K562 (cell line): ENCODE data around the gene OPTN. TPM values are rescaled to one million over a fixed set of nuclear protein-coding genes. Genes with fewer than 3 reads are reported as not detected.
A peak's percentile ranks its signal among the peaks of the same experiment; 100 is the strongest.

ENCODE experiments used
- ATAC-seq: fragments of 200-7000 bp; cut with Tn5 transposase; 3 replicates; pipeline ENCODE4 v1.9.1; 2020; ENCODE audit warnings: moderate library complexity
- BruUV-seq: library from RNA; stranded (reverse); fragments of 400-500 nt; replicated peaks from 2 replicates; lab custom pipeline; 2021; lab: Mats Ljungman, UMichigan
- CTCF ChIA-PET: fragments of 300-600 bp; formaldehyde crosslinking; extraction: SDS; loops from one replicate; lab custom pipeline; 2021; ENCODE audit warnings: low intra/inter-chr PET ratio; lab: Yijun Ruan, JAX
- POLR2A ChIA-PET: fragments of 300-600, 350-650 bp; sonication (Branson Sonifier 250); formaldehyde crosslinking; extraction: SDS; loops from one replicate; lab custom pipeline; 2021; ENCODE audit warnings: antibody characterized with exemption, inconsistent platforms; lab: Yijun Ruan, JAX
- DNase-seq, 4 experiments: peaks; one replicate each; pipeline versions ENCODE4 v3.0.0 to v3.0.0-alpha.2; 2011 to 2018; ENCODE audit warnings: low spot score in 3 of 4, mixed read lengths in 3 of 4; ENCODE audit errors: extremely low read depth in 1 of 4
- FAIRE-seq: peaks from 2 replicates; lab custom pipeline; 2011; peaks lifted over from hg19 to GRCh38; lab: Jason Lieb, UNC
- H2AFZ ChIP-seq: 2 replicates; pipeline ENCODE4 v1.6.0; 2011; ENCODE audit warnings: low read depth, low read length, control low read depth, inconsistent platforms
- H3K27ac ChIP-seq: fragments of 200-600 bp; 3 replicates; pipeline ENCODE4 v1.8.0; 2011; ENCODE audit warnings: low read depth, mild to moderate bottlenecking, control low read depth, inconsistent platforms, low read length, moderate library complexity, mixed read lengths; ENCODE audit errors: extremely low read depth
- H3K27me3 ChIP-seq, 2 experiments: fragments of 300-600 bp in 1 of 2; 2 replicates in 1 of 2; 3 replicates in 1 of 2; pipeline versions ENCODE4 v1.6.0 to v1.8.0; 2011; ENCODE audit warnings: inconsistent platforms in 2 of 2, low read length in 2 of 2, mild to moderate bottlenecking in 1 of 2, mixed read lengths in 1 of 2, moderate library complexity in 1 of 2; ENCODE audit not compliant: control insufficient read depth in 2 of 2, insufficient read depth in 2 of 2
- H3K36me3 ChIP-seq: fragments of 300-600 bp; 3 replicates; pipeline ENCODE4 v1.8.0; 2011; ENCODE audit warnings: mild to moderate bottlenecking, low read length, inconsistent platforms; ENCODE audit not compliant: control insufficient read depth, insufficient read depth
- H3K4me1 ChIP-seq, 2 experiments: fragments of 200-600 bp in 1 of 2; replicated peaks in 1 of 2; 2 replicates in 1 of 2; 3 replicates in 1 of 2; pipeline versions ENCODE4 v1.5.1 to v1.8.0; 2011; ENCODE audit warnings: inconsistent platforms in 2 of 2, low read length in 2 of 2, mild to moderate bottlenecking in 1 of 2, mixed read lengths in 1 of 2, moderate library complexity in 1 of 2; ENCODE audit not compliant: control insufficient read depth in 2 of 2, insufficient read depth in 2 of 2
- H3K4me2 ChIP-seq: 2 replicates; pipeline ENCODE4 v1.6.1; 2011; ENCODE audit warnings: low read length, control low read depth, inconsistent platforms, mixed read lengths; ENCODE audit not compliant: insufficient read depth
- H3K4me3 ChIP-seq: fragments of 200-600 bp; sonication (generic), shearing (Covaris generic); 2 replicates; pipeline ENCODE4 v1.5.1; 2016; ENCODE audit warnings: control low read depth, inconsistent platforms
- H3K79me2 ChIP-seq: fragments of 200-600 bp; 3 replicates; pipeline ENCODE4 v1.8.0; 2011; ENCODE audit warnings: low read length, inconsistent platforms; ENCODE audit not compliant: control insufficient read depth, insufficient read depth
- H3K9ac ChIP-seq, 2 experiments: 2 replicates each; pipeline versions ENCODE4 v1.6.0 to v1.6.1; 2011; ENCODE audit warnings: low read depth in 2 of 2, low read length in 2 of 2, control low read depth in 1 of 2, inconsistent platforms in 1 of 2, mild to moderate bottlenecking in 1 of 2, mixed read lengths in 1 of 2; ENCODE audit not compliant: insufficient read depth in 1 of 2
- H3K9me1 ChIP-seq: one replicate; pipeline ENCODE4 v1.6.0; 2011; ENCODE audit warnings: inconsistent platforms, mild to moderate bottlenecking, low read length, moderate library complexity; ENCODE audit not compliant: control insufficient read depth, insufficient read depth
- H3K9me3 ChIP-seq: replicated peaks from 2 replicates; pipeline ENCODE4 v1.5.1; 2011; ENCODE audit warnings: low read depth, low read length, inconsistent platforms; ENCODE audit not compliant: control insufficient read depth, insufficient read depth
- H4K20me1 ChIP-seq: replicated peaks from 2 replicates; pipeline ENCODE4 v1.6.1; 2011; ENCODE audit warnings: low read length, inconsistent platforms, mixed read lengths; ENCODE audit not compliant: control insufficient read depth, insufficient read depth
- CC2D1A ChIP-seq: fragments of 450-650 bp; IDR thresholded peaks from 2 replicates; pipeline ENCODE4 v1.6.1; 2017; ENCODE audit warnings: mild to moderate bottlenecking
- CTCF ChIP-seq, 3 experiments: IDR thresholded peaks in 2 of 3; conservative IDR thresholded peaks in 1 of 3; 2 replicates each; pipeline ENCODE4 v1.5.1; 2011 to 2012; ENCODE audit warnings: low read length in 3 of 3, mild to moderate bottlenecking in 3 of 3, control low read depth in 2 of 3, improper control_type of control experiment in 1 of 3, inconsistent platforms in 1 of 3, low read depth in 1 of 3, mixed read lengths in 1 of 3, moderate library complexity in 1 of 3; ENCODE audit not compliant: insufficient read depth in 2 of 3
- CUX1 ChIP-seq: fragments of 200-800 bp; sonication (Bioruptor generic); IDR thresholded peaks from 2 replicates; pipeline ENCODE4 v1.6.1; 2016; ENCODE audit warnings: missing genetic modification characterization, missing compliant biosample characterization
- EGR1 ChIP-seq: fragments of 450-650 bp; conservative IDR thresholded peaks from 2 replicates; pipeline ENCODE4 v1.6.1; 2017; ENCODE audit warnings: mild to moderate bottlenecking
- WGBS: fragments of 100-300 bp; shearing (Covaris generic); methylation state at CpG from one replicate; pipeline ENCODE4 v1.1.6; 2016; ENCODE audit warnings: low coverage, mixed read lengths; ENCODE audit not compliant: insufficient coverage; ENCODE audit errors: missing lambda C conversion rate; 5-methylcytosine and 5-hydroxymethylcytosine counted together
- in situ Hi-C: fragments of 300-500 bp; cut with MboI; formaldehyde crosslinking; loops from 4 replicates; pipeline ENCODE4 v1.15.0; 2018; ENCODE audit warnings: inconsistent platforms, mixed read lengths
- intact Hi-C: fragments of 100-400 bp; cut with micrococcal nuclease; formaldehyde crosslinking; loops from 2 replicates; pipeline ENCODE4 v1.14.2; 2022
- polyA plus RNA-seq, 8 experiments: library from polyadenylated mRNA; depleted of rRNA in 4 of 8; stranded (reverse) in 5 of 8; unstranded in 3 of 8; fragments of >200 nt; fragmentation: Nextera tagmentation in 2 of 8; fragmentation: Illumina TruSeq in 1 of 8; extraction: Ambion mirVana in 2 of 8; extraction: Trizol in 1 of 8; gene quantifications; 2 replicates each; pipeline versions ENCODE4 v1.2.1 to v1.2.3, GENCODE V29; 2011 to 2014; ENCODE audit warnings: inconsistent platforms in 1 of 8, missing spikeins in 1 of 8
- total RNA-seq, 7 experiments: library from RNA; depleted of rRNA in 6 of 7; stranded (reverse); fragments of >200 nt in 6 of 7; fragmentation: Illumina TruSeq in 2 of 7; extraction: Trizol in 2 of 7; gene quantifications; 2 replicates each; pipeline versions ENCODE4 v1.2.1 to v1.2.3, GENCODE V29; 2011 to 2021; ENCODE audit warnings: low replicate concordance in 1 of 7

The OPTN gene
- total and polyA plus RNA-seq, 9 of the 15 experiments (the other 6 are each of a cell fraction or from before 2014, with no cell fraction given): 2.2 to 6.8 (median 5.0) TPM

- BruUV-seq: no TSS peak
- no peaks in the 10 kb centered on the region for H4K20me1 ChIP-seq
- intact Hi-C loops: no loop called here
- 0 out of 2 replicates have a peak overlapping the region, but pooled peaks have one; percentile 30 for H2AFZ ChIP-seq
- WGBS: 9% methylated on average over 5 of the region's 5 CpGs
- no peaks in the 10 kb centered on the region for H3K9me1 ChIP-seq
- CTCF ChIA-PET: no interaction called here
- no peak for FAIRE-seq
- TF ChIP-seq CTCF (IDR thresholded peaks at IDR 0.05 in 2 of 3, conservative IDR thresholded peaks at IDR 0.05 in 1 of 3; ENCODE audit: insufficient read depth in 2 of 3, low read depth in 1 of 3, low read length in 3 of 3) (no peak), EGR1 (no peak), CC2D1A (no peak), CUX1 (CRISPR knock-in tag) (no peak)
- H3K9ac ChIP-seq: no peak overlapping the region
- POLR2A ChIA-PET: no interaction called here
- H3K9me3 ChIP-seq: no peaks in the 10 kb centered on the region
- DNase-seq: no peak
- H3K36me3 ChIP-seq: no peaks in the 10 kb centered on the region
- H3K27ac ChIP-seq: no peak overlapping the region
- no peak overlapping the region for H3K4me3 ChIP-seq
- H3K27me3 ChIP-seq: no peaks in the 10 kb centered on the region; a peak in 2 of 5 replicates
- no peak for ATAC-seq
- in situ Hi-C loops: no loop called here
- no peak overlapping the region for H3K4me2 ChIP-seq
- H3K79me2 ChIP-seq: no peaks in the 10 kb centered on the region
- H3K4me1 ChIP-seq: no peaks in the 10 kb centered on the region
These were observed 31.9 kb upstream of the OPTN start for GRCh38 chr10:13068071-13068470.
